Activated CD8-positive, alpha-beta memory T cell treated with anti-CD3 and anti-CD28 coated beads for 48 hours (primary cell): ENCODE data around the gene NADK.
A peak's percentile ranks its signal among the peaks of the same experiment; 100 is the strongest.

Source experiments
- DNase-seq, 3 experiments: peaks; one replicate each; pipeline ENCODE4 v3.0.0-alpha.2; 2020; ENCODE audit warnings: low read depth in 2 of 3, low spot score in 2 of 3

NADK gene

GRCh38 chr1:1777950-1778662 is at the start of gene NADK:
Gene NADK (minus strand): TSS chr1:1778470. CDS start chr1:1765406, 13,064 bp downstream.
- peak; percentile 50 to 66 (median 51) for DNase-seq

GRCh38 chr1:1827089-1827848 is 49.0 kb upstream of the NADK start:
- DNase-seq = no peak

DNA sequence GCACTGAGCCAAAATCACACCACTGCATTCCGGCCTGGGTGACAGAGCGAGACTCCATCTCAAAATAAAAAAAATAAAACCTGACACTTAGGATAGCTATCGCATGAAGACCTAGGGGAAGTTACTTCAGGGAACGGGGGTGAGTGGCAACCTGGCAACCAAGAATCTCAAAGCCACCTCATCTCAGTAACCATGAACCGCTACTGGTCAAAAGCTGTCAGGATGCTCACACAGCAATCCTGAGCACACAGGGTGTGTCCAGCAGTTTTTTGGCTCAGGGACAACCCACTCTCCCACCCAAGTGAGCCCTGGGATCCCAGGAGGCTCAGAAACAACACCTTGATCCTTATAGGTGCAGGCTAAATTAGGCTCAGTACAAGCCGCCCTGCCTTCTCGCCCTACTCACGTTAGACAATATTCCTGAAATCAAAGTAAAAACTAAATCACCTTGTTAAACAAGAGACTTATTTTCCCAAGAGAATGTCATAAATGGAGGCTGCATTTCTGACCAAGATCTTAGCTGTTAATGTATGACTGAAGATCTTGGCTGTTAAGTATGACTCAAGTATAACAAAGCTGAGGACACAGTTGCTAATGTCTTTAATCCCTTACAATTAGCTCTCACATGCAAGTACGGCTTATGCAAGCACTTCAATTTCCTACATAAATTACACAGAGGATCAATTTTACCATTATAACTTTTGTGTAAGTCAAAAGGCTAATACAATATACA is 48.3 kb upstream of the NADK start:
- no peak for DNase-seq

GRCh38 chr1:1825217-1825616 is 46.9 kb upstream of the NADK start:
- DNase-seq = no peak

GRCh38 chr1:1819762-1820161 is 41.5 kb upstream of the NADK start:
- no peak for DNase-seq

GRCh38 chr1:1817221-1817620 is 39.0 kb upstream of the NADK start:
- no peak for DNase-seq

DNA sequence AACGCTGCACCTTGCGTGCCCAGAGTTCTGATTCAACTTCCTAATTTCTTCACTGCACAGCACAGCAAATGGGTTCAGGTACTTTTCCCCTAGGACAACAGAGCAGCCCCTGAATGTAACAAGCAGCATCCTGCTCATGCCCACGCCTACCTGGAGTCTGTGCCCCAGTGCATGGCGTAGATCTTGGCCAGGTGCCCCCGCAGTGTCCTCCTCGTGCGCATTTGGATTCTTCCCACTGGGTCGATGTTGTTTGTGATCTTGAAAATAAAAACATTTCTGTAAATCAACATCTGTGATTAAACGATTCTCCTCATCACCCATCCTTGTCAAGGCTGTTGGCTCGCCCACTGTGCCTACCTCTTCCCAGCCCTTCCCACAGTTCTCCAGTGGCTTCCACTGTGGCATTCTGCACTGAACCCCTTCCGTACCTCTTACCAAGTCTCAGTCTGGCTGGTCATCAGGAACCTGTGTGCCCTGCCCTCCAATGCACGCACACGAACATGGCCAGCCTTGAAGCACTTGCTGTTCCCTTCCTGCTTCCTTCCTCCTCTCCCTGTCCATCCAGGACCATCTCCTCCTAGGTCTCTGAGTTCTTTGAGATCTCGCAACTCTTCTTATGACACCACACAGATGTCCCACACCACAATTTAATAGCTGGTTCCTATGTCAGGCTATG is 37.5 kb upstream of the NADK start:
- no peak for DNase-seq

- DNase-seq = no peak
These were observed 31.2 kb upstream of the NADK start for GRCh38 chr1:1809489-1809888.

DNA sequence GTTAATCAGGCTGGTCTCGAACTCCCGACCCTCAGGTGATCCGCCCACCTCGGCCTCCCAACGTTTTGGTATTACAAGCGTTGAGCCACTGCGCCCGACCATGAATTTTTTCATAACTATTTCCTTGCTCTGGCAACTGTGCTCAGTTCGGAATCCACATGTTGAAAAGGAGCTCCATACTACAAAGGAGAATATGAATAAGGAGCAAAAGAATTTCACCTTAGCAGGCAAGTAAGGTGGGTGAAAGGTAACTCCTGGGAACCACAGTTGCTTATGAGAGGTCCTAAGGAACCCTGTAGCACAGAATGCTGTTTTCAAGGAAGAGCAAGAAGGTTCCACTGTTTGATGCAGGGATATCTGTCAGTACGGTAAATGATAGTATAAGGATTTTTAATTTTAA is 29.9 kb upstream of the NADK start:
- DNase-seq = no peak

DNA sequence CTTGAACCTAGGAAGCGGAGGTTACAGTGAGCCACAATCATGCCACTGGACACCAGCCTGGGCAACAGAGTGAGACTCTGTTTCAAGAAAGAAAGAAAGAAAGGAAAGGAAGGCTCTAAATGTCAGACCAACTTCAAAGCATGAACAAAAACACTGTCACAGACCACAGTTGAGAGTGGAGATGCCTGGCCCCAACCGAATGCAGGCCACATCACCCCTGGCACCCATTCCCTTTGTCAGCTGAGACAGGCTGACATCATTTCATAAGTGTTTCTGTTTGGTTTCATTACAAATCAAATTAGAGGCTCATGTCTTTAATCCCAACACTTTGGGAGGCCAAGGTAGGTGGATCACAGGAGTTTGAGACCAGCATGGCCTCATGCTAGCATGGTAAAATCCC is 28.6 kb upstream of the NADK start:
- DNase-seq = no peak

- DNase-seq = no peak
These were observed 26.0 kb upstream of the NADK start for GRCh38 chr1:1804301-1804700.

- no peak for DNase-seq
These were observed 24.6 kb upstream of the NADK start for GRCh38 chr1:1802871-1803270.

- no peak for DNase-seq
These were observed 21.4 kb upstream of the NADK start for GRCh38 chr1:1799716-1800115.

- no peak for DNase-seq
These were observed 19.6 kb upstream of the NADK start for GRCh38 chr1:1797731-1798341.

DNA sequence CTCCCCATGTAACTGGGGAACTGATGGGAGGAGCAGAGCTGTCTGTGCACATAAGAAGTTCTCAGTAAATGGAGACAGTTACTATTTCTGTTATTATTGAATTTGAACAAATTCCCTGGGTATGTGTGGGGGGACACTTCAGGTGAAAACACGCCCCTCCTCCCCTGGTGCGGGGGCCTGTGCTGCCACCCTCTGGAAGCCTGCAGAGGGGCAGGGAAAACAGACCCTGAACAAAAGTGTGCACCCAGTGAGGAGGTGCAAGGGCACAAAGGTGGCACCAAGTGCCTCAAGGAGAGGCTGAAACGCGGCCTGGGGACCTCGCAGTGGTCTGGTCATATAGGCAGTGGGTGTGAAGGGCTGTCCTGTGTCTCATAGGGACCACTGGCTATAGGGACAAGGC is 18.2 kb upstream of the NADK start:
- no peak for DNase-seq

- no peak for DNase-seq
These were observed 16.7 kb upstream of the NADK start for GRCh38 chr1:1794999-1795398.

DNA sequence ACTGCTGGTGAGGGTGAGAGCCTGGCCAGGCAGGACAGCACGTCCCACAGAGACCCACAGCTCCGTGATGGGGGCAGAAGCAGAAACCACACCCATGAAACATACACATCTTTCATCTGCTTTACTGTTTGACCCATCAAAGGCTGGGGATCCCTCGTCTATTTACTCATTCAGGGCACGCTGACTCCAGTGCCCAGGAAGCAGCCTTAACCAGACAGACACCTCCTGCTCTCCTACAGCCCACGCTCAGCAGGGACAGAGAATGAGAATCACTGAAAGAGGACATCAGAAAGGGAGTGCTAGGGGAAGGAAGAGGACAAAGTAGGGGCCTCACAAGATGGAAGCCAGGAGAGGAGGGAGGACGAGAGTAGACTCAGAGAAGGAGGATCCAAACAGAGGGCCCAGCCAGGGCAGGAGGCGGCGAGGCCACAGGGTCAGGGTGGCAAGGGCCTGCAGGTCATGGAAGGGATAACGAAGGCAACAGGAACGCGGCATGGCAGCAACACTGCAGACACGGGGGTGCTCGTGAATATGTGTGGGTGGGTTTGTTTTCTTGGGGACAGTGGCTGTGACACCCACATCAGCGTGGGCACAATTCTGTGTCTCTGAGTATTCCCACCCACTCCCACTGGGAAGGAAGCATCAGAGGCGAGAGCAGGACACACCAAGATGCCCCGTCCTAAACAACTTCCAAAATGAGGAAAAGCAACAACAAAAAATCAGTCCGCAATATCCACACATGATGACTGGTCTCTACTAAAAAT is 15.4 kb upstream of the NADK start:
- no peak for DNase-seq

GRCh38 chr1:1788646-1789431 is 10.6 kb upstream of the NADK start:
- no peak for DNase-seq

GRCh38 chr1:1788136-1788535 is 9.9 kb upstream of the NADK start:
- no peak for DNase-seq
